Neural cell (in vitro differentiated cells): ENCODE data around the gene TJP1. TPM values are rescaled to one million over a fixed set of nuclear protein-coding genes. Genes with fewer than 3 reads are reported as not detected.

Source experiments
- H2AFZ ChIP-seq: fragments of 200-600, 300-800 bp; sonication (generic), shearing (Covaris generic); 2 replicates; pipeline ENCODE4 v1.6.0; 2014; ENCODE audit warnings: low read depth, mild to moderate bottlenecking, antibody characterized with exemption, low read length, moderate library complexity
- H3F3A ChIP-seq: fragments of 200-600 bp; shearing (Covaris generic); 2 replicates; pipeline ENCODE4 v1.6.1; 2016; ENCODE audit warnings: mild to moderate bottlenecking, moderate library complexity, mixed read lengths, antibody characterized with exemption, low read length; ENCODE audit not compliant: insufficient read depth, poor library complexity, severe bottlenecking
- H3K27ac ChIP-seq: fragments of 200-600, 300-800 bp; sonication (generic), shearing (Covaris generic); 2 replicates; pipeline ENCODE4 v1.5.1; 2014; ENCODE audit warnings: mild to moderate bottlenecking, low read length, moderate library complexity
- H3K27me3 ChIP-seq: fragments of 300-800, 200-600 bp; sonication (generic), shearing (Covaris generic); 2 replicates; pipeline ENCODE4 v1.6.0; 2014; ENCODE audit warnings: mild to moderate bottlenecking, low read depth, low read length, moderate library complexity; ENCODE audit not compliant: insufficient read depth
- H3K36me3 ChIP-seq: fragments of 300-800, 200-600 bp; sonication (generic), shearing (Covaris generic); 2 replicates; pipeline ENCODE4 v1.5.1; 2014; ENCODE audit warnings: mild to moderate bottlenecking, antibody characterized with exemption, low read length, moderate library complexity; ENCODE audit not compliant: insufficient read depth
- H3K4me2 ChIP-seq: fragments of 300-800, 200-600 bp; sonication (generic), shearing (Covaris generic); 2 replicates; pipeline ENCODE4 v1.6.0; 2014; ENCODE audit warnings: mild to moderate bottlenecking, low read length
- H3K4me3 ChIP-seq: fragments of 300-800, 200-600 bp; sonication (generic), shearing (Covaris generic); 2 replicates; pipeline ENCODE4 v1.5.1; 2014; ENCODE audit warnings: mild to moderate bottlenecking, low read length, moderate library complexity
- H3K79me2 ChIP-seq: fragments of 200-600 bp; shearing (Covaris generic); replicated peaks from 2 replicates; pipeline ENCODE4 v1.6.0; 2014; ENCODE audit warnings: mild to moderate bottlenecking, low read length, moderate library complexity; ENCODE audit not compliant: insufficient read depth
- H3K9ac ChIP-seq: fragments of 300-800, 200-600 bp; sonication (generic), shearing (Covaris generic); 2 replicates; pipeline ENCODE4 v1.6.1; 2016; ENCODE audit warnings: mild to moderate bottlenecking, low read length, mixed read lengths
- H3K9me2 ChIP-seq: fragments of 200-600 bp; shearing (Covaris generic); 2 replicates; pipeline ENCODE4 v1.6.1; 2016; ENCODE audit warnings: mild to moderate bottlenecking, low read length, mixed read lengths; ENCODE audit not compliant: insufficient read depth
- H3K9me3 ChIP-seq: fragments of 200-600, 300-800 bp; sonication (generic), shearing (Covaris generic); 2 replicates; pipeline ENCODE4 v1.6.1; 2016; ENCODE audit warnings: mild to moderate bottlenecking, mixed run types, low read length, moderate library complexity, mixed read lengths
- H4K20me1 ChIP-seq: fragments of 200-600 bp; shearing (Covaris generic); 2 replicates; pipeline ENCODE4 v1.6.1; 2016; ENCODE audit warnings: mild to moderate bottlenecking, mixed run types; ENCODE audit not compliant: insufficient read depth
- CTCF ChIP-seq: fragments of 450-650 bp; IDR thresholded peaks from 2 replicates; pipeline ENCODE4 v1.5.1; 2014; ENCODE audit warnings: antibody characterized with exemption, mild to moderate bottlenecking, moderate library complexity; ENCODE audit not compliant: poor library complexity, severe bottlenecking
- EP300 ChIP-seq: fragments of 450-650 bp; conservative IDR thresholded peaks from 2 replicates; pipeline ENCODE4 v1.6.1; 2014; ENCODE audit warnings: antibody characterized with exemption, mild to moderate bottlenecking, moderate library complexity; ENCODE audit not compliant: poor library complexity, severe bottlenecking
- EZH2 ChIP-seq: fragments of 200-600, 300-800 bp; shearing (Covaris generic), sonication (generic); IDR thresholded peaks from 2 replicates; pipeline ENCODE4 v1.6.1; 2014; ENCODE audit warnings: antibody characterized with exemption, low read length, borderline replicate concordance, mild to moderate bottlenecking; ENCODE audit not compliant: insufficient read depth, poor library complexity, severe bottlenecking
- MXI1 ChIP-seq: fragments of 450-650 bp; conservative IDR thresholded peaks from 2 replicates; pipeline ENCODE4 v1.6.1; 2014; ENCODE audit warnings: antibody characterized with exemption, mild to moderate bottlenecking; ENCODE audit not compliant: poor library complexity, severe bottlenecking
- POLR2AphosphoS5 ChIP-seq: IDR thresholded peaks from 2 replicates; pipeline ENCODE4 v1.6.1; 2012
- RAD21 ChIP-seq: fragments of 450-650 bp; conservative IDR thresholded peaks from 2 replicates; pipeline ENCODE4 v1.6.1; 2014; ENCODE audit warnings: antibody characterized with exemption, mild to moderate bottlenecking, moderate library complexity
- REST ChIP-seq: IDR thresholded peaks from 2 replicates; pipeline ENCODE4 v1.6.1; 2012; ENCODE audit warnings: borderline replicate concordance
- SMC3 ChIP-seq: fragments of 450-650 bp; conservative IDR thresholded peaks from 2 replicates; pipeline ENCODE4 v1.6.1; 2014; ENCODE audit warnings: antibody characterized with exemption, mild to moderate bottlenecking, moderate library complexity; ENCODE audit not compliant: poor library complexity
- TAF1 ChIP-seq: IDR thresholded peaks from 2 replicates; pipeline ENCODE4 v1.6.1; 2012; ENCODE audit warnings: low read depth
- polyA plus RNA-seq: library from polyadenylated mRNA; depleted of rRNA; stranded (reverse); fragments of >200 nt; gene quantifications from 2 replicates; pipeline ENCODE4 v1.2.3, GENCODE V29; 2014

TJP1 gene
- polyA plus RNA-seq, 1 donor from 2014 or later, result 6.2 TPM

- H3K79me2 ChIP-seq, result peaks cover 19% of the 10 kb centered on the region
- no peaks in the 10 kb centered on the region for H3K36me3 ChIP-seq
Measured at GRCh38 chr15:29795610-29796009, 26.7 kb downstream of the TJP1 start.

DNA sequence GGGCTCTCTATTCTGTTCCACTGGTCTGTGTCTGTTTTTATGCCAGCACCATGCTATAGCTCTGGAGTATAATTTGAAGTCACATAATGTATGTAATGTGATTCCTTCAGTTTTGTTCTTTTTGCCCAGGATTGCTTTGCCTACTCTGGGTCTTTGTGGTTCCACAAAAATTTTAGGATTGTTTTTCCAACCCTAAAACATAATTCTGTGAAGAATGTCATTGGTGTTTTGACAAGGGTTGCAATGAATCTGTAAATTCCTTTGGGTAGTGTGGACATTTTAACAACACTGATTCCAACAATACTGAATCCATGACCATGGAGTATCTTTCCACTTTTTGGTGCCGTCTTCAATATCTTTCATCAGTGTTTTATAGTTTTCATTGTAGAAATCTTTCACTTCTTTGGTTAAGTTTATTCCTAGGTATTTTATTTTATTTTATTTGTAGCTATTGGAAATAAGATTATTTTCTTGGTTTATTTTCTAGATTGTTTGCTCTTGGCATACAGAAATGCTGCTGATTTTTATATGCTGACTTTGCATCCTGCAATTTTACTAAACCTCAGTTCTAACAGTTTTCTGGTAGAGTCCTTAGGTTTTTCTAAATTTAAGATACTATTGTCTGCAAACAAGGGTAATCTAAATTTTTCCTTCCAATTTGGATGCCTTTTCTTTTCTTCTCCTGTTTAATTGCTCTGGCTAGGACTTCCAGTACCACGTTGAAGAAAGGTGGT is 29.7 kb downstream of the TJP1 start:
- H3K4me3 ChIP-seq, result no peak overlapping the region
- H3K79me2 ChIP-seq, result peaks cover 13% of the 10 kb centered on the region
- no peaks in the 10 kb centered on the region for H3K36me3 ChIP-seq
- no peaks in the 10 kb centered on the region for H3F3A ChIP-seq
- no peaks in the 10 kb centered on the region for H3K9me2 ChIP-seq
- H3K4me2 ChIP-seq, result no peak overlapping the region
- no peaks in the 10 kb centered on the region for H4K20me1 ChIP-seq
- H3K9ac ChIP-seq, result no peak overlapping the region
- H3K9me3 ChIP-seq, result peaks cover 4% of the 10 kb centered on the region
- H3K27ac ChIP-seq, result no peak overlapping the region
- H2AFZ ChIP-seq, result no peak overlapping the region
- H3K27me3 ChIP-seq, result no peaks in the 10 kb centered on the region
- TF ChIP-seq EZH2 (no peak), CTCF (no peak), SMC3 (no peak), MXI1 (no peak)

More at GRCh38 chr15:29795610-29796009, 26.7 kb downstream of the TJP1 start:
- Histone ChIP-seq H3K9me2 (no peaks in the 10 kb centered on the region), H2AFZ (no peak overlapping the region), H3K9me3 (peaks cover 4% of the 10 kb centered on the region), H3K4me3 (no peak overlapping the region), H3K27me3 (no peaks in the 10 kb centered on the region), H3K9ac (no peak overlapping the region), H3F3A (no peaks in the 10 kb centered on the region), H3K27ac (no peak overlapping the region), H3K4me2 (no peak overlapping the region), H4K20me1 (no peaks in the 10 kb centered on the region)
- TF ChIP-seq SMC3, result no peak
- TF ChIP-seq CTCF, result no peak
- TF ChIP-seq MXI1, result no peak
- no peak for TF ChIP-seq POLR2AphosphoS5
- no peak for TF ChIP-seq EZH2
- TF ChIP-seq RAD21, result no peak
- no peak for TF ChIP-seq EP300
- TF ChIP-seq REST, result no peak
- no peak for TF ChIP-seq TAF1
